GM13976 (cell line): ENCODE measurements around the gene TPD52L1.

Experiments used
- DNase-seq: peaks from one replicate; pipeline ENCODE4 v3.0.0; 2012; ENCODE audit warnings: low spot score
- in situ Hi-C: fragments of 300-500 bp; cut with MboI; formaldehyde crosslinking; loops from one replicate; pipeline ENCODE4 v1.12.0; 2022; ENCODE audit warnings: low sequenced_read_pairs, mixed read lengths, inconsistent platforms; ENCODE audit not compliant: unreplicated experiment
- TF ChIP-seq, protein P1 (sequence below): IDR thresholded peaks from 2 replicates; pipeline ENCODE4 v1.5.1; 2012; ENCODE audit warnings: borderline replicate concordance, mild to moderate bottlenecking; ENCODE audit not compliant: insufficient read depth; ENCODE audit errors: extremely low read depth, missing control alignments, control extremely low read depth

TPD52L1 gene

DNA sequence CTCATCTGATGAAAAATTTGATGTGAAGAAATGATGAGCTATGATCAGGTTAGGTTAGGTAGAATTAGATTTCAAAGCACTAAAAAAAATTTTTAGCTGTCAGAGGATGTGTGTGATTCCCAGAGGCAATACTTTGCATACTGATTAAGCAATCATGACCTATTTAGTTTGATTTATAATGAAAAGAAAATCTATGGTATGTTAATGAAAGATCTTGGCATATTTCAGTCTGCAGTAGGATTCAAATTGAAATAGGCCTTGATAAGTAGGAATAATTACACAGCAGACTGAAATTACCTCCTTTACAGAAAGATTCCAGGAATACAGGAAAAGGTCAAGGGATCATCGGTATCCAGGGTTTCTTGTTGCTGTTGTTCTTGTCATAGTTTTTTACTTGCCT, 78.9 kb downstream of the TPD52L1 start:
- DNase-seq, result no peak
- in situ Hi-C loops, result no loop called here
- TF ChIP-seq, protein P1, sequence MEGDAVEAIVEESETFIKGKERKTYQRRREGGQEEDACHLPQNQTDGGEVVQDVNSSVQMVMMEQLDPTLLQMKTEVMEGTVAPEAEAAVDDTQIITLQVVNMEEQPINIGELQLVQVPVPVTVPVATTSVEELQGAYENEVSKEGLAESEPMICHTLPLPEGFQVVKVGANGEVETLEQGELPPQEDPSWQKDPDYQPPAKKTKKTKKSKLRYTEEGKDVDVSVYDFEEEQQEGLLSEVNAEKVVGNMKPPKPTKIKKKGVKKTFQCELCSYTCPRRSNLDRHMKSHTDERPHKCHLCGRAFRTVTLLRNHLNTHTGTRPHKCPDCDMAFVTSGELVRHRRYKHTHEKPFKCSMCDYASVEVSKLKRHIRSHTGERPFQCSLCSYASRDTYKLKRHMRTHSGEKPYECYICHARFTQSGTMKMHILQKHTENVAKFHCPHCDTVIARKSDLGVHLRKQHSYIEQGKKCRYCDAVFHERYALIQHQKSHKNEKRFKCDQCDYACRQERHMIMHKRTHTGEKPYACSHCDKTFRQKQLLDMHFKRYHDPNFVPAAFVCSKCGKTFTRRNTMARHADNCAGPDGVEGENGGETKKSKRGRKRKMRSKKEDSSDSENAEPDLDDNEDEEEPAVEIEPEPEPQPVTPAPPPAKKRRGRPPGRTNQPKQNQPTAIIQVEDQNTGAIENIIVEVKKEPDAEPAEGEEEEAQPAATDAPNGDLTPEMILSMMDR, result no peak

DNA sequence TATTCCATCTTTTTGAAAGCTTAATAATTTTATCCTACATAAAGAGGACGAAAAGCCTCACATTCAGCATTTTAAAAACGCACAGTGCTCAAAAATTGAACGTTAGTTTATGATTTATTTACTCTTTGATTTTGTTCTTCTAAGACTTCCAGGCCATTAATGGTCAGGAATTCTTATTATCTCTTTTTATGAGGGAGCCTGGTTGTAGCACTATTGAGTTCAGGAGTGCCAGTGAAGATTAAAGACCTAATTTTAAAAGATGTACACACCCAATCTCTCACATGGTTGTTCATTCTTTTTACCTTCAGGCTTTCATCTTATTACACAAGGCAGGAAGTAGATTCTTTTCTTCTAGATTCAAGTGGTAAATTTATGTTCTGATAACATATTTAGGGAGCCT, 79.6 kb downstream of the TPD52L1 start:
- TF ChIP-seq, protein P1, result no peak
- in situ Hi-C loops, result no loop called here
- DNase-seq, result no peak

DNA sequence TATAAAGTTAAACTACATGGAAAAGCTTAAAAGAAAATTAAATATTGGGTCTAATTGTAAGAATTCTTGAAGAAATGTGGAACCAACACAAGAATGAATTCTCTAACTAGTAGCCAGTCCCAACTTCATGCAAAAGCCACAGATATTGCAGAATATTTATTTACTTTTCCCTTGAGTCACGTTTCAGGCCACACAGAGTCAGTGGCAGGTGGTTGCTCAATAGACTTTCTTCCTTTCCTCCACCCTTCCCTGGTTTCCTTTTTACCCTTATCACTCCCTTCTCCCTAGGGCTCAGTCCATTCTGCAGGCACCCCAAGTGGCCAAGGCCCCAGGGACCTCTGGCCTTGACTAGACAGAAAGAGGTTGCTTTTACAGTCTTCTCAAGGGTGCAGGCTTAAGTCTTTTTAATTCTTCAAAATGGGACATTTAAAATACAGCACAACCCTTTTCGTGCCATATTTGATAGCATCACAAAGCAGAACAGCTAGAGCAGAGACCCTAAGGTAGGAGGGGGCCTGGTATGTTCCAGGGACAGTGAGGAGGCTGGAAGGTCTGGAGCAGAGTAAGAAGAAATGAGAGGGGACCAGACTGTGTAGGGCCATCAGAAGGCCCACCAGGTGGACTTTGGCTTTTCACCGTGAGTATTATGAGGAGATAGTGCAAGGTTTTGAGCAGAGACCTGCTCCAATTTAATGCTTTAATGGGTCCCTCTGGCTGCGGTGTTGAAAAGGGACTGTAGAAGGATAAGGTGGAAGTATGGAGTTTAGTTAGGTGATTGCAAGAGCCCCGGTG, 83.2 kb downstream of the TPD52L1 start:
- TF ChIP-seq, protein P1, result no peak
- no peak for DNase-seq
- in situ Hi-C loops, result no loop called here

DNA sequence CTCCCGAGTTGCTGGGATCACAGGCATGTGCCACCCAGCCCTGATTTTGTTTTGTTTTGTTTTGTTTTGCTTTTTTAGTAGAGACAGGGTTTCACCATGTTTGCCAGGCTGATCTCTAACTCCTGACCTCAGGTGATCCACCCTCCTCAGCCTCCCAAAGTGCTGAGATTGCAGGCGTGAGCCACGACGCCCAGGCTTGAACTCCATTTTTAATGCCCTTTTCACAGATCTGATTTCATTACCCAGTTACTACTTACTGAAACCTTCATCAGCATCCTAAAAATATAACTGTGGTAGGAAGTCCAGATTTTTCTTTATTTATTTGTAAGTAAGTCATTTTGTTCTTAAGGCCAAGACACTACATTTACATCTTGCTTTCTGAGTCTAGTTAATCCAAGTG, 84.2 kb downstream of the TPD52L1 start:
- TF ChIP-seq, protein P1, result no peak
- no peak for DNase-seq
- in situ Hi-C loops, result no loop called here

DNA sequence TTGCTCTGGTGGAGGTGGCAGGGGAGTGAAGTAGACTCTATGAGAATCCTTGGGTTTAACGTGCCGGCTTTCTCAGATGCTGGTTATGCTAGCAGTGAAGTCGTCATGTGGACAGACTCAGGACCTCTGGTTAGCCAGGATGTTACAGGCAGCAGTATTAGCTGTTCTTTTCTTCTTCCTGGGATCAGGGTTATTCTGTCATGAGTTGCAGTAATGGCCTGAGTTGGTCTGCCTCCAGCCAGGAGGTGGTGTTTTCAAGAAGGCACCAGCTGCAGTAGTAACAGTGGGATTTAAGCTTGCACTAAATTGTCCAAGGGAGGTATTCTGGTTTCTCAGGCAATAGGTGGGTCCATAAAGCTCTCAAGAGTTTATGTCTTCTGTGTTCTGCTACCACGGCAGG, 91.5 kb downstream of the TPD52L1 start:
- TF ChIP-seq, protein P1, result no peak
- no peak for DNase-seq
- in situ Hi-C loops, result no loop called here

DNA sequence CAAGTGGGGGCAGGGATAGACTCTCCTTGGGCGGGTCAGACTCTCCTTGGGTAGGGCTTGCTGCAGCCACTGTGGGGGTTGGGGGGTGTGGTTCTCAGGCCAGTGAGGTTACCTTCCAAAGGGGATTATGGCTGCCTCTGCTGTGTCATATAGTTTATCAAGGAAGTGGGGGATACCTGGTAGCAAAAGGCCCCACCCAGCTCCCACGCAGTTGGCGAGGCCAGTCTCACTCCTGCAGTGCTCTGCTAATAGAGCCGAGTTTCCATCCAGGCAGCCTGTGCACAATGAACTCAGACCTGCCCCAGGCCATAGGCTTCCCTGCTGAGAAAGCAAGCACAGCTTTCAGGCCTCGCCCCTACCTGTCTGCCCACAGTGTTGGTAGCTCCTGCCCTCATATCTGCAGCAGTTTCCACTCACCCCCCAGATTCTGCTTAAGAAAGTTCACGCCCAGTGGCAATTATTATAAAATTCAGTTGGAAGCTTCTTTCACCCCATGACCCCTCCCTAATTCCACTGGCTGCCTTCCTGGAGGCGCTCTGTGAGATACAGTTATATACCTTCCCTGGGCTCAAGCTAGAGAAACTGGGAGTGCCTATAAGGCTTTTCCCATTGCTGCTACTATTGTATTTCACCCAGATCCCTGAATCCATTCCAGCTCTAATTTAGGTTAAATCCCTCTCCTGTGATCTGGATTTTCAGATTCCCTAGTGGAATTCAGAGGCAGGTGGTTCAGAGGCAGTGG, 92.1 kb downstream of the TPD52L1 start:
- no peak for DNase-seq
- in situ Hi-C loops, result no loop called here
- TF ChIP-seq, protein P1, result no peak
